Renal cortical epithelial cell (primary cell): ENCODE results near the gene ACADM. TPM values are rescaled to one million over a fixed set of nuclear protein-coding genes. Genes with fewer than 3 reads are reported as not detected.
A peak's percentile ranks its signal among the peaks of the same experiment; 100 is the strongest.
"Not testable (repeated sequence)": the region's sequence is repeated elsewhere in the genome, so short reads cannot be mapped to it uniquely, and the experiment has no call there.

Experiments
- DNase-seq: peaks from one replicate; pipeline ENCODE4 v3.0.0-alpha.2; 2011; ENCODE audit warnings: low read depth
- total RNA-seq: library from RNA; depleted of rRNA; stranded (reverse); fragments of >200 nt; gene quantifications from 2 replicates; pipeline ENCODE4 v1.2.3, GENCODE V29; 2014

ACADM gene
- 29.5 and 70.1 TPM in 2 replicates for total RNA-seq

GRCh38 chr1:75724472-75725022, at the start of gene ACADM:
ACADM (plus strand) TSS chr1:75724709; CDS start chr1:75724788, 79 bp downstream.
- DNase-seq = peak; percentile 55

- no peak for DNase-seq
Observed at GRCh38 chr1:75677443-75677842, 47.1 kb upstream of the ACADM start.

- DNase-seq = not testable (repeated sequence)
Observed at GRCh38 chr1:75677964-75678363, 46.5 kb upstream of the ACADM start.

- DNase-seq = no peak
Observed at GRCh38 chr1:75690547-75690946, 34.0 kb upstream of the ACADM start.

- no peak for DNase-seq
Observed at GRCh38 chr1:75693551-75693950, 31.0 kb upstream of the ACADM start.

- DNase-seq = no peak
Observed at GRCh38 chr1:75696000-75696399, 28.5 kb upstream of the ACADM start.

GRCh38 chr1:75707191-75707590, 17.3 kb upstream of the ACADM start:
- peak; percentile 83 for DNase-seq

- no peak for DNase-seq
Observed at GRCh38 chr1:75708910-75709309, 15.6 kb upstream of the ACADM start.

GRCh38 chr1:75710832-75711231, 13.7 kb upstream of the ACADM start:
- no peak for DNase-seq

- DNase-seq = no peak
Observed at GRCh38 chr1:75711846-75712245, 12.7 kb upstream of the ACADM start.

GRCh38 chr1:75712306-75712705, 12.2 kb upstream of the ACADM start:
- DNase-seq = peak; percentile 9

GRCh38 chr1:75719810-75720209, 4.7 kb upstream of the ACADM start:
- DNase-seq = no peak

GRCh38 chr1:75720325-75720724, 4.2 kb upstream of the ACADM start:
- no peak for DNase-seq

GRCh38 chr1:75720820-75721219, 3.7 kb upstream of the ACADM start:
- no peak for DNase-seq

- not testable (repeated sequence) for DNase-seq
Observed at GRCh38 chr1:75722246-75722645, 2.3 kb upstream of the ACADM start.

- DNase-seq = no peak
Observed at GRCh38 chr1:75722966-75723365, 1.5 kb upstream of the ACADM start.

- DNase-seq = peak; percentile 60
Observed at GRCh38 chr1:75723989-75724471, 479 bp upstream of the ACADM start.

- DNase-seq = peak; percentile 19
Observed at GRCh38 chr1:75725266-75725665, 757 bp downstream of the ACADM start.

- DNase-seq = peak; percentile 34
Observed at GRCh38 chr1:75725861-75726361, 1.4 kb downstream of the ACADM start.

- DNase-seq = no peak
Observed at GRCh38 chr1:75727571-75727970, 3.1 kb downstream of the ACADM start.

GRCh38 chr1:75730432-75730831, 5.9 kb downstream of the ACADM start:
- DNase-seq = no peak

GRCh38 chr1:75731881-75732280, 7.4 kb downstream of the ACADM start:
- no peak for DNase-seq

GRCh38 chr1:75732703-75733102, 8.2 kb downstream of the ACADM start:
- no peak for DNase-seq

- no peak for DNase-seq
Observed at GRCh38 chr1:75733661-75734060, 9.2 kb downstream of the ACADM start.
